ENCODE measurements around the gene SH2D5. TPM values are rescaled to one million over a fixed set of nuclear protein-coding genes. Genes with fewer than 3 reads are reported as not detected.
"Not testable (repeated sequence)": the region's sequence is repeated elsewhere in the genome, so short reads cannot be mapped to it uniquely, and the experiment has no call there.

The SH2D5 gene
- polyA plus RNA-seq, 2 donors: 0.12 to 0.27 TPM

- Histone ChIP-seq H3K27me3 (ENCODE audit: control insufficient read depth in 1 of 2, insufficient read depth in 2 of 2, low read length in 2 of 2) (no peaks in the 10 kb centered on the region), H3K9me3 (ENCODE audit: control insufficient read depth in 2 of 2, insufficient read depth in 1 of 2, low read depth in 1 of 2, low read length in 1 of 2) (peaks cover 0 to 7% of the 10 kb centered on the region in 2 donors), H3K4me3 (ENCODE audit: low read depth in 1 of 2, low read length in 2 of 2) (no peak overlapping the region), H3K36me3 (ENCODE audit: control insufficient read depth in 2 of 2, insufficient read depth in 2 of 2, low read length in 1 of 2) (no peaks in the 10 kb centered on the region), H3K4me1 (ENCODE audit: control insufficient read depth in 2 of 2, insufficient read depth in 2 of 2, low read length in 1 of 2) (peaks cover 0 to 10% of the 10 kb centered on the region in 2 donors), H3K27ac (ENCODE audit: low read depth in 2 of 2, low read length in 1 of 2) (no peak overlapping the region)
- WGBS, 2 donors: 63 to 76% methylated on average over 34 to 35 of the region's 35 CpGs
These were observed 8.8 kb downstream of the SH2D5 start for GRCh38 chr1:20723537-20724363.

- no peak overlapping the region for H3K27ac ChIP-seq (ENCODE audit: low read depth in 2 of 2, low read length in 1 of 2)
- peaks cover 0 to 7% of the 10 kb centered on the region in 2 donors for H3K9me3 ChIP-seq (ENCODE audit: control insufficient read depth in 2 of 2, insufficient read depth in 1 of 2, low read depth in 1 of 2, low read length in 1 of 2)
- H3K27me3 ChIP-seq (ENCODE audit: control insufficient read depth in 1 of 2, insufficient read depth in 2 of 2, low read length in 2 of 2): no peaks in the 10 kb centered on the region
- WGBS, 2 donors: 77 to 78% methylated on average over 4 of the region's 4 CpGs
- no peak overlapping the region for H3K4me3 ChIP-seq (ENCODE audit: low read depth in 1 of 2, low read length in 2 of 2)
- no peaks in the 10 kb centered on the region for H3K36me3 ChIP-seq (ENCODE audit: control insufficient read depth in 2 of 2, insufficient read depth in 2 of 2, low read length in 1 of 2)
- H3K4me1 ChIP-seq (ENCODE audit: control insufficient read depth in 2 of 2, insufficient read depth in 2 of 2, low read length in 1 of 2): peaks cover 0 to 10% of the 10 kb centered on the region in 2 donors
These were observed 9.4 kb downstream of the SH2D5 start for GRCh38 chr1:20723159-20723536.

GRCh38 chr1:20721117-20722061 is 11.1 kb downstream of the SH2D5 start:
- Histone ChIP-seq H3K9me3 (ENCODE audit: control insufficient read depth in 2 of 2, insufficient read depth in 1 of 2, low read depth in 1 of 2, low read length in 1 of 2) (peaks cover 0 to 7% of the 10 kb centered on the region in 2 donors), H3K36me3 (ENCODE audit: control insufficient read depth in 2 of 2, insufficient read depth in 2 of 2, low read length in 1 of 2) (no peaks in the 10 kb centered on the region), H3K4me3 (ENCODE audit: low read depth in 1 of 2, low read length in 2 of 2) (no peak overlapping the region), H3K27ac (ENCODE audit: low read depth in 2 of 2, low read length in 1 of 2) (no peak overlapping the region), H3K4me1 (ENCODE audit: control insufficient read depth in 2 of 2, insufficient read depth in 2 of 2, low read length in 1 of 2) (peaks cover 0 to 11% of the 10 kb centered on the region in 2 donors), H3K27me3 (ENCODE audit: control insufficient read depth in 1 of 2, insufficient read depth in 2 of 2, low read length in 2 of 2) (no peaks in the 10 kb centered on the region)
- 90 to 92% methylated on average over 29 of the region's 29 CpGs for WGBS, 2 donors

- Histone ChIP-seq H3K9me3 (ENCODE audit: control insufficient read depth in 2 of 2, insufficient read depth in 1 of 2, low read depth in 1 of 2, low read length in 1 of 2) (peaks cover 0 to 6% of the 10 kb centered on the region in 2 donors), H3K36me3 (ENCODE audit: control insufficient read depth in 2 of 2, insufficient read depth in 2 of 2, low read length in 1 of 2) (no peaks in the 10 kb centered on the region), H3K27me3 (ENCODE audit: control insufficient read depth in 1 of 2, insufficient read depth in 2 of 2, low read length in 2 of 2) (no peaks in the 10 kb centered on the region), H3K4me1 (ENCODE audit: control insufficient read depth in 2 of 2, insufficient read depth in 2 of 2, low read length in 1 of 2) (peaks cover 0 to 10% of the 10 kb centered on the region in 2 donors), H3K27ac (ENCODE audit: low read depth in 2 of 2, low read length in 1 of 2) (no peak overlapping the region), H3K4me3 (ENCODE audit: low read depth in 1 of 2, low read length in 2 of 2) (no peak overlapping the region)
- 88 to 90% methylated on average over 12 of the region's 12 CpGs for WGBS, 2 donors
These were observed 11.8 kb downstream of the SH2D5 start for GRCh38 chr1:20720631-20721091.

GRCh38 chr1:20719871-20720620 is 12.5 kb downstream of the SH2D5 start:
- no peak overlapping the region for H3K27ac ChIP-seq (ENCODE audit: low read depth in 2 of 2, low read length in 1 of 2)
- no peak overlapping the region for H3K4me3 ChIP-seq (ENCODE audit: low read depth in 1 of 2, low read length in 2 of 2)
- no peaks in the 10 kb centered on the region for H3K36me3 ChIP-seq (ENCODE audit: control insufficient read depth in 2 of 2, insufficient read depth in 2 of 2, low read length in 1 of 2)
- H3K27me3 ChIP-seq (ENCODE audit: control insufficient read depth in 1 of 2, insufficient read depth in 2 of 2, low read length in 2 of 2): no peaks in the 10 kb centered on the region
- peaks cover 0 to 10% of the 10 kb centered on the region in 2 donors for H3K4me1 ChIP-seq (ENCODE audit: control insufficient read depth in 2 of 2, insufficient read depth in 2 of 2, low read length in 1 of 2)
- WGBS, 2 donors: 76 to 78% methylated on average over 5 of the region's 5 CpGs
- H3K9me3 ChIP-seq (ENCODE audit: control insufficient read depth in 2 of 2, insufficient read depth in 1 of 2, low read depth in 1 of 2, low read length in 1 of 2): peaks cover 0 to 4% of the 10 kb centered on the region in 2 donors

GRCh38 chr1:20719261-20719660 is 13.2 kb downstream of the SH2D5 start:
- Histone ChIP-seq H3K4me1 (ENCODE audit: control insufficient read depth in 2 of 2, insufficient read depth in 2 of 2, low read length in 1 of 2) (peaks cover 0 to 10% of the 10 kb centered on the region in 2 donors), H3K36me3 (ENCODE audit: control insufficient read depth in 2 of 2, insufficient read depth in 2 of 2, low read length in 1 of 2) (no peaks in the 10 kb centered on the region), H3K27me3 (ENCODE audit: control insufficient read depth in 1 of 2, insufficient read depth in 2 of 2, low read length in 2 of 2) (no peaks in the 10 kb centered on the region), H3K4me3 (ENCODE audit: low read depth in 1 of 2, low read length in 2 of 2) (no peak overlapping the region), H3K27ac (ENCODE audit: low read depth in 2 of 2, low read length in 1 of 2) (no peak overlapping the region), H3K9me3 (ENCODE audit: control insufficient read depth in 2 of 2, insufficient read depth in 1 of 2, low read depth in 1 of 2, low read length in 1 of 2) (no peaks in the 10 kb centered on the region)
- WGBS, 2 donors: 87 to 90% methylated on average over 8 of the region's 8 CpGs

- not testable (repeated sequence) for H3K4me1 ChIP-seq (ENCODE audit: control insufficient read depth in 2 of 2, insufficient read depth in 2 of 2, low read length in 1 of 2); H3K27ac ChIP-seq (ENCODE audit: low read depth in 2 of 2, low read length in 1 of 2); H3K36me3 ChIP-seq (ENCODE audit: control insufficient read depth in 2 of 2, insufficient read depth in 2 of 2, low read length in 1 of 2); H3K27me3 ChIP-seq (ENCODE audit: control insufficient read depth in 1 of 2, insufficient read depth in 2 of 2, low read length in 2 of 2); H3K9me3 ChIP-seq (ENCODE audit: control insufficient read depth in 2 of 2, insufficient read depth in 1 of 2, low read depth in 1 of 2, low read length in 1 of 2)
- WGBS, 2 donors: 61 to 65% methylated on average over 17 of the region's 17 CpGs
- H3K4me3 ChIP-seq (ENCODE audit: low read depth in 1 of 2, low read length in 2 of 2): peak overlapping the region; percentile 35 to 46
These were observed 14.1 kb downstream of the SH2D5 start for GRCh38 chr1:20718343-20718882.

- no peaks in the 10 kb centered on the region for H3K9me3 ChIP-seq (ENCODE audit: control insufficient read depth in 2 of 2, insufficient read depth in 1 of 2, low read depth in 1 of 2, low read length in 1 of 2)
- H3K27ac ChIP-seq (ENCODE audit: low read depth in 2 of 2, low read length in 1 of 2): no peak within 1 kb of the TSS
- peaks cover 0 to 5% of the 10 kb centered on the region in 2 donors for H3K4me1 ChIP-seq (ENCODE audit: control insufficient read depth in 2 of 2, insufficient read depth in 2 of 2, low read length in 1 of 2)
- 2 to 3% methylated on average over 60 to 112 of the region's 112 CpGs for WGBS, 2 donors
- no peaks in the 10 kb centered on the region for H3K36me3 ChIP-seq (ENCODE audit: control insufficient read depth in 2 of 2, insufficient read depth in 2 of 2, low read length in 1 of 2)
- H3K4me3 ChIP-seq (ENCODE audit: low read depth in 1 of 2, low read length in 2 of 2): peak within 1 kb of the TSS; percentile 35 to 46
- H3K27me3 ChIP-seq (ENCODE audit: control insufficient read depth in 1 of 2, insufficient read depth in 2 of 2, low read length in 2 of 2): no peaks in the 10 kb centered on the region
These were observed 14.8 kb downstream of the SH2D5 start, which contains the start of gene KIF17 for GRCh38 chr1:20717452-20718342. TSS of gene KIF17 (minus strand) at chr1:20718007. CDS start at chr1:20717706, 301 bp downstream.

Data from esophagus (tissue), 2 donors.